Hepatocyte (in vitro differentiated cells): ENCODE measurements around the gene RAET1G.
"Not testable (repeated sequence)": the region's sequence is repeated elsewhere in the genome, so short reads cannot be mapped to it uniquely, and the experiment has no call there.

ENCODE experiments used
- EZH2 ChIP-seq: fragments of 200-600 bp; sonication (generic); IDR thresholded peaks from 2 replicates; pipeline ENCODE4 v1.6.1; 2016; ENCODE audit warnings: antibody characterized with exemption, mild to moderate bottlenecking, borderline replicate concordance
- TF ChIP-seq, protein P1 (sequence below): fragments of 200-600 bp; sonication (generic); IDR thresholded peaks from 2 replicates; pipeline ENCODE4 v1.5.1; 2016; ENCODE audit warnings: antibody characterized with exemption, mild to moderate bottlenecking; ENCODE audit not compliant: poor library complexity

DNA sequence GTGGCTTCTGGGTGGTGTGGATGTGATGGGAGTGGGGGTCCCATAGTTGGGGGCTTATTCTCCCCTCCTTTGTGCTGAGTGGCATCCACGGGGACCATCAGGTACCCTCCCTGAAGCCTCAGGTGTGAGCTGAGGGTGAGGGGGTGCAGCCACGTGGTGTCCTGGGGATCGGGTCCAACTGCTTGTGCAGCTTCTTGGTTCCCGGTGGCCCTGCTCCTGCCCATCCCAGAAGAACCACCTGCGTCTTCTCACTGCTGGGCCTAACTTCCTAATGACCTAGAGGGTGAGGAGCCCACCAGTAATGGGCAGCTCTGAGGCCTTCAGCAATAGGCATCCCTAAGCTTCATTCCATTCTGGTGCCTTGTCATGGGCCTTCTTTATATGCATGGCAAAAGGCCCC lies 20.4 kb upstream of the RAET1G start:
- TF ChIP-seq EZH2 = not testable (repeated sequence)
- TF ChIP-seq, protein P1, sequence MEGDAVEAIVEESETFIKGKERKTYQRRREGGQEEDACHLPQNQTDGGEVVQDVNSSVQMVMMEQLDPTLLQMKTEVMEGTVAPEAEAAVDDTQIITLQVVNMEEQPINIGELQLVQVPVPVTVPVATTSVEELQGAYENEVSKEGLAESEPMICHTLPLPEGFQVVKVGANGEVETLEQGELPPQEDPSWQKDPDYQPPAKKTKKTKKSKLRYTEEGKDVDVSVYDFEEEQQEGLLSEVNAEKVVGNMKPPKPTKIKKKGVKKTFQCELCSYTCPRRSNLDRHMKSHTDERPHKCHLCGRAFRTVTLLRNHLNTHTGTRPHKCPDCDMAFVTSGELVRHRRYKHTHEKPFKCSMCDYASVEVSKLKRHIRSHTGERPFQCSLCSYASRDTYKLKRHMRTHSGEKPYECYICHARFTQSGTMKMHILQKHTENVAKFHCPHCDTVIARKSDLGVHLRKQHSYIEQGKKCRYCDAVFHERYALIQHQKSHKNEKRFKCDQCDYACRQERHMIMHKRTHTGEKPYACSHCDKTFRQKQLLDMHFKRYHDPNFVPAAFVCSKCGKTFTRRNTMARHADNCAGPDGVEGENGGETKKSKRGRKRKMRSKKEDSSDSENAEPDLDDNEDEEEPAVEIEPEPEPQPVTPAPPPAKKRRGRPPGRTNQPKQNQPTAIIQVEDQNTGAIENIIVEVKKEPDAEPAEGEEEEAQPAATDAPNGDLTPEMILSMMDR = not testable (repeated sequence)
